HG02840 (cell line): ENCODE measurements around the gene KXD1.
"Not testable (repeated sequence)": the region's sequence is repeated elsewhere in the genome, so short reads cannot be mapped to it uniquely, and the experiment has no call there.

Experiments
- ATAC-seq: cut with Tn5 transposase; IDR thresholded peaks from one replicate; pipeline ENCODE4 v1.9.1; 2021; ENCODE audit warnings: mild to moderate bottlenecking, moderate library complexity, moderate number of reproducible peaks; ENCODE audit not compliant: unreplicated experiment, low FRiP score

The KXD1 gene

GRCh38 chr19:18557411-18558201 lies at the start of gene KXD1:
Gene KXD1, plus strand, starts transcription at chr19:18557870. Its CDS starts 4,187 bp downstream, at chr19:18562057.
- peak; percentile 96 for ATAC-seq

- ATAC-seq, result no peak
Measured at GRCh38 chr19:18508585-18508984, 49.1 kb upstream of the KXD1 start.

GRCh38 chr19:18510216-18510615 lies 47.5 kb upstream of the KXD1 start:
- ATAC-seq, result no peak

- no peak for ATAC-seq
Measured at GRCh38 chr19:18513868-18514267, 43.8 kb upstream of the KXD1 start.

- ATAC-seq, result no peak
Measured at GRCh38 chr19:18514800-18515682, 42.6 kb upstream of the KXD1 start.

GRCh38 chr19:18515959-18516358 lies 41.7 kb upstream of the KXD1 start:
- no peak for ATAC-seq

- ATAC-seq, result no peak
Measured at GRCh38 chr19:18517606-18518005, 40.1 kb upstream of the KXD1 start.

GRCh38 chr19:18518639-18519038 lies 39.0 kb upstream of the KXD1 start:
- no peak for ATAC-seq

GRCh38 chr19:18519962-18520847 lies 37.5 kb upstream of the KXD1 start:
- ATAC-seq, result no peak

GRCh38 chr19:18520848-18521691 lies 36.6 kb upstream of the KXD1 start:
- no peak for ATAC-seq

GRCh38 chr19:18521692-18522123 lies 36.0 kb upstream of the KXD1 start, which contains the start of gene ELL:
Gene ELL, minus strand, starts transcription at chr19:18522070. Its CDS starts 15 bp downstream, at chr19:18522055.
- ATAC-seq, result no peak

- ATAC-seq, result peak; percentile 86
Measured at GRCh38 chr19:18522124-18522861, 35.4 kb upstream of the KXD1 start.

- not testable (repeated sequence) for ATAC-seq
Measured at GRCh38 chr19:18522862-18523440, 34.7 kb upstream of the KXD1 start.

GRCh38 chr19:18523841-18524240 lies 33.8 kb upstream of the KXD1 start:
- ATAC-seq, result no peak

- no peak for ATAC-seq
Measured at GRCh38 chr19:18526316-18526715, 31.4 kb upstream of the KXD1 start.

- ATAC-seq, result no peak
Measured at GRCh38 chr19:18529782-18530181, 27.9 kb upstream of the KXD1 start.

- ATAC-seq, result no peak
Measured at GRCh38 chr19:18531485-18531884, 26.2 kb upstream of the KXD1 start.

GRCh38 chr19:18532168-18532890 lies 25.3 kb upstream of the KXD1 start:
- ATAC-seq, result no peak
